GM21360 (cell line): ENCODE measurements around the gene TTC32.

ENCODE experiments used
- ATAC-seq: cut with Tn5 transposase; IDR thresholded peaks from one replicate; pipeline ENCODE4 v1.9.1; 2021; ENCODE audit warnings: mild to moderate bottlenecking, moderate library complexity; ENCODE audit not compliant: unreplicated experiment

Gene TTC32

GRCh38 chr2:19854596-19855541, 46.9 kb downstream of the TTC32 start:
- no peak for ATAC-seq

GRCh38 chr2:19851116-19851695, 50.6 kb downstream of the TTC32 start:
- ATAC-seq = no peak

- ATAC-seq = no peak
Measured at GRCh38 chr2:19850056-19851050, 51.4 kb downstream of the TTC32 start.

- ATAC-seq = no peak
Measured at GRCh38 chr2:19848952-19849351, 52.8 kb downstream of the TTC32 start.

GRCh38 chr2:19848029-19848750, 53.6 kb downstream of the TTC32 start:
- ATAC-seq = no peak

GRCh38 chr2:19847486-19847885, 54.3 kb downstream of the TTC32 start:
- ATAC-seq = no peak
